Endodermal cell (in vitro differentiated cells): ENCODE results near the gene CASZ1. TPM values are rescaled to one million over a fixed set of nuclear protein-coding genes. Genes with fewer than 3 reads are reported as not detected.

Experiments
- DNase-seq: peaks from one replicate; pipeline ENCODE4 v3.0.0-alpha.2; 2017
- H3K27ac ChIP-seq: 2 replicates; pipeline ENCODE4 v1.5.1; 2013; ENCODE audit warnings: mild to moderate bottlenecking, low read depth, low read length, moderate library complexity
- H3K27me3 ChIP-seq: 2 replicates; pipeline ENCODE4 v1.6.1; 2013; ENCODE audit warnings: mild to moderate bottlenecking, low read length, moderate library complexity; ENCODE audit not compliant: insufficient read depth, control insufficient read depth, poor library complexity, severe bottlenecking
- H3K36me3 ChIP-seq: 2 replicates; pipeline ENCODE4 v1.7.0; 2013; ENCODE audit warnings: mild to moderate bottlenecking, low read length, moderate library complexity; ENCODE audit not compliant: control insufficient read depth, insufficient read depth
- H3K4me1 ChIP-seq: one replicate; pipeline ENCODE4 v1.7.0; 2013; ENCODE audit warnings: low read length; ENCODE audit not compliant: control insufficient read depth, insufficient read depth
- H3K4me3 ChIP-seq: 2 replicates; pipeline ENCODE4 v1.5.1; 2013; ENCODE audit warnings: mild to moderate bottlenecking, low read length, moderate library complexity
- H3K9ac ChIP-seq: 2 replicates; pipeline ENCODE4 v1.6.1; 2013; ENCODE audit warnings: mild to moderate bottlenecking, low read length, moderate library complexity; ENCODE audit not compliant: poor library complexity, severe bottlenecking; ENCODE audit errors: extremely low read depth
- H3K9me3 ChIP-seq: 2 replicates; pipeline ENCODE4 v1.6.1; 2013; ENCODE audit warnings: mild to moderate bottlenecking, low read length, moderate library complexity; ENCODE audit not compliant: control insufficient read depth
- H3K27ac Mint-ChIP-seq: 2 replicates; pipeline ENCODE4 v1.8.0; 2020; ENCODE audit warnings: mixed read lengths
- H3K27me3 Mint-ChIP-seq: 2 replicates; pipeline ENCODE4 v1.8.0; 2021; ENCODE audit warnings: mild to moderate bottlenecking, mixed read lengths; ENCODE audit not compliant: insufficient read depth
- H3K36me3 Mint-ChIP-seq: 2 replicates; pipeline ENCODE4 v1.8.0; 2020; ENCODE audit warnings: low read depth, mixed read lengths
- H3K4me1 Mint-ChIP-seq: 2 replicates; pipeline ENCODE4 v1.8.0; 2020; ENCODE audit warnings: mixed read lengths
- H3K4me3 Mint-ChIP-seq: 2 replicates; pipeline ENCODE4 v1.8.0; 2020; ENCODE audit warnings: mild to moderate bottlenecking, moderate library complexity, mixed read lengths
- H3K9me3 Mint-ChIP-seq: 2 replicates; pipeline ENCODE4 v1.8.0; 2020; ENCODE audit warnings: mild to moderate bottlenecking, mixed read lengths
- CTCF ChIP-seq: fragments of 200-600 bp; sonication (generic); conservative IDR thresholded peaks from 2 replicates; pipeline ENCODE4 v1.5.0; 2021; ENCODE audit warnings: antibody characterized with exemption, mild to moderate bottlenecking
- WGBS, 2 experiments: methylation state at CpG; one replicate each; pipeline versions ENCODE4 v1.1.5 to v1.1.7; 2013; ENCODE audit warnings: missing lambda C conversion rate in 2 of 2, mixed read lengths in 1 of 2; ENCODE audit not compliant: insufficient coverage in 1 of 2, insufficient read length in 1 of 2; 5-methylcytosine and 5-hydroxymethylcytosine counted together
- total RNA-seq, 2 donors: library from RNA; stranded (reverse); fragmentation: NEBNext Ultra II Directional in 1 of 2; extraction: Animal tissue kit (Norgen Biotek cat#: 25700) in 1 of 2; gene quantifications; 2 replicates in 1 of 2; 3 replicates in 1 of 2; pipeline ENCODE4 v1.2.1, GENCODE V29; 2021

Gene CASZ1
- total RNA-seq, 2 donors from 2014 or later = 3.5 to 5.9 TPM

- H3K27me3 Mint-ChIP-seq = peaks cover 21% of the 10 kb centered on the region
These were observed 98.8 kb downstream of the CASZ1 start for GRCh38 chr1:10697621-10698160.

GRCh38 chr1:10696977-10697376 lies 99.5 kb downstream of the CASZ1 start:
- 87 to 96% methylated on average over 6 to 7 of the region's 7 CpGs for WGBS, 2 experiments
- TF ChIP-seq CTCF = no peak
- Histone ChIP-seq H3K4me1 (no peaks in the 10 kb centered on the region), H3K9ac (no peak overlapping the region), H3K27ac (no peak overlapping the region), H3K36me3 (no peaks in the 10 kb centered on the region), H3K4me3 (no peak overlapping the region), H3K27me3 (peaks cover 21% of the 10 kb centered on the region), H3K9me3 (no peaks in the 10 kb centered on the region)
- Mint-ChIP-seq H3K27me3 (peaks cover 16% of the 10 kb centered on the region), H3K36me3 (no peaks in the 10 kb centered on the region), H3K4me3 (no peak overlapping the region), H3K27ac (peak overlapping the region; percentile 30), H3K4me1 (peaks cover 1% of the 10 kb centered on the region), H3K9me3 (no peaks in the 10 kb centered on the region)
- DNase-seq = no peak

More at GRCh38 chr1:10697621-10698160, 98.8 kb downstream of the CASZ1 start:
- no peaks in the 10 kb centered on the region for H3K36me3 Mint-ChIP-seq
- peaks cover 1% of the 10 kb centered on the region for H3K4me1 Mint-ChIP-seq
- H3K4me3 ChIP-seq = no peak overlapping the region
- no peak overlapping the region for H3K9ac ChIP-seq
- DNase-seq = no peak
- no peak overlapping the region for H3K27ac Mint-ChIP-seq
- no peak overlapping the region for H3K4me3 Mint-ChIP-seq
- H3K36me3 ChIP-seq = no peaks in the 10 kb centered on the region
- WGBS, 2 experiments = 94 to 98% methylated on average over 24 to 25 of the region's 25 CpGs
- no peaks in the 10 kb centered on the region for H3K9me3 ChIP-seq
- H3K27me3 ChIP-seq = peaks cover 21% of the 10 kb centered on the region
- H3K9me3 Mint-ChIP-seq = no peaks in the 10 kb centered on the region
- H3K27ac ChIP-seq = no peak overlapping the region
- TF ChIP-seq CTCF = no peak
- H3K4me1 ChIP-seq = no peaks in the 10 kb centered on the region

- WGBS, 2 experiments = 3 to 6% methylated on average over 18 to 121 of the region's 126 CpGs
- no peak overlapping the region for H3K27ac Mint-ChIP-seq
These were observed 101.5 kb downstream of the CASZ1 start for GRCh38 chr1:10694633-10695627.

More at GRCh38 chr1:10694633-10695627, 101.5 kb downstream of the CASZ1 start:
- peak overlapping the region; percentile 49 for H3K4me3 ChIP-seq
- Mint-ChIP-seq H3K4me1 (peaks cover 1% of the 10 kb centered on the region), H3K4me3 (peak overlapping the region; percentile 66), H3K9me3 (no peaks in the 10 kb centered on the region), H3K36me3 (no peaks in the 10 kb centered on the region), H3K27me3 (peaks cover 16% of the 10 kb centered on the region)
- DNase-seq = peak; percentile 93
- H3K9ac ChIP-seq = no peak overlapping the region
- peak overlapping the region; percentile 44 for H3K27ac ChIP-seq
- TF ChIP-seq CTCF = no peak
- H3K4me1 ChIP-seq = no peaks in the 10 kb centered on the region
- H3K36me3 ChIP-seq = no peaks in the 10 kb centered on the region
- H3K27me3 ChIP-seq = peaks cover 21% of the 10 kb centered on the region
- no peaks in the 10 kb centered on the region for H3K9me3 ChIP-seq
